HG03135 (cell line): Measurements from ENCODE around the gene CERS6.

Experiments
- ATAC-seq: cut with Tn5 transposase; IDR thresholded peaks from one replicate; pipeline ENCODE4 v1.9.1; 2021; ENCODE audit warnings: mild to moderate bottlenecking, moderate library complexity; ENCODE audit not compliant: unreplicated experiment

Gene CERS6

GRCh38 chr2:168692132-168692744 lies 236.2 kb downstream of the CERS6 start:
- ATAC-seq: no peak

- no peak for ATAC-seq
These were observed 238.1 kb downstream of the CERS6 start for GRCh38 chr2:168694173-168694572.

GRCh38 chr2:168694866-168695265 lies 238.8 kb downstream of the CERS6 start:
- no peak for ATAC-seq

- ATAC-seq: no peak
These were observed 241.6 kb downstream of the CERS6 start for GRCh38 chr2:168697668-168698121.

GRCh38 chr2:168698969-168699368 lies 242.9 kb downstream of the CERS6 start:
- ATAC-seq: no peak

- no peak for ATAC-seq
These were observed 243.9 kb downstream of the CERS6 start for GRCh38 chr2:168699844-168700417.

- ATAC-seq: no peak
These were observed 244.7 kb downstream of the CERS6 start for GRCh38 chr2:168700615-168701245.

GRCh38 chr2:168702579-168702978 lies 246.5 kb downstream of the CERS6 start:
- no peak for ATAC-seq

GRCh38 chr2:168703926-168704325 lies 247.9 kb downstream of the CERS6 start:
- ATAC-seq: no peak

- no peak for ATAC-seq
These were observed 249.7 kb downstream of the CERS6 start for GRCh38 chr2:168705534-168706470.

- ATAC-seq: no peak
These were observed 250.7 kb downstream of the CERS6 start for GRCh38 chr2:168706806-168707205.

- no peak for ATAC-seq
These were observed 252.0 kb downstream of the CERS6 start for GRCh38 chr2:168708080-168708479.

- no peak for ATAC-seq
These were observed 254.8 kb downstream of the CERS6 start for GRCh38 chr2:168710754-168711467.

- ATAC-seq: peak; percentile 98
These were observed 256.0 kb downstream of the CERS6 start for GRCh38 chr2:168712053-168712452.

- no peak for ATAC-seq
These were observed 257.3 kb downstream of the CERS6 start for GRCh38 chr2:168713325-168713724.

GRCh38 chr2:168715849-168716248 lies 259.8 kb downstream of the CERS6 start:
- no peak for ATAC-seq

- no peak for ATAC-seq
These were observed 260.8 kb downstream of the CERS6 start for GRCh38 chr2:168716839-168717238.

- ATAC-seq: no peak
These were observed 261.9 kb downstream of the CERS6 start for GRCh38 chr2:168717790-168718502.

- no peak for ATAC-seq
These were observed 262.6 kb downstream of the CERS6 start for GRCh38 chr2:168718622-168719021.

- no peak for ATAC-seq
These were observed 263.4 kb downstream of the CERS6 start for GRCh38 chr2:168719446-168719845.
